Loucy (cell line): ENCODE measurements around the gene FBXO4.
A peak's percentile ranks its signal among the peaks of the same experiment; 100 is the strongest.

Experiments used
- H2AFZ ChIP-seq: fragments of 200-600 bp; sonication (generic); 2 replicates; pipeline ENCODE4 v1.6.0; 2016; ENCODE audit warnings: antibody characterized with exemption, mild to moderate bottlenecking, low read length, moderate library complexity
- H3F3A ChIP-seq: fragments of 200-600 bp; 2 replicates; pipeline ENCODE4 v1.6.0; 2016; ENCODE audit warnings: antibody characterized with exemption, low read depth, mild to moderate bottlenecking
- H3K27me3 ChIP-seq: fragments of 200-600 bp; sonication (generic); 2 replicates; pipeline ENCODE4 v1.6.1; 2014; ENCODE audit warnings: low read length, mild to moderate bottlenecking; ENCODE audit not compliant: insufficient read depth, poor library complexity, severe bottlenecking
- H3K36me3 ChIP-seq: fragments of 200-600 bp; sonication (generic); 2 replicates; pipeline ENCODE4 v1.6.1; 2016; ENCODE audit warnings: low read length; ENCODE audit not compliant: insufficient read depth
- H3K4me1 ChIP-seq: fragments of 200-600 bp; sonication (generic); 2 replicates; pipeline ENCODE4 v1.5.1; 2014; ENCODE audit warnings: low read length, mild to moderate bottlenecking; ENCODE audit not compliant: insufficient read depth, poor library complexity, severe bottlenecking
- H3K4me2 ChIP-seq: fragments of 200-600 bp; sonication (generic); 2 replicates; pipeline ENCODE4 v1.6.0; 2014; ENCODE audit warnings: antibody characterized with exemption, low read length, low read depth, mild to moderate bottlenecking; ENCODE audit not compliant: poor library complexity, severe bottlenecking
- H3K4me3 ChIP-seq: fragments of 200-600 bp; sonication (generic); 2 replicates; pipeline ENCODE4 v1.5.1; 2014; ENCODE audit warnings: low read length, mild to moderate bottlenecking, mixed read lengths; ENCODE audit not compliant: poor library complexity, severe bottlenecking
- H3K79me2 ChIP-seq: fragments of 200-600 bp; sonication (generic); 2 replicates; pipeline ENCODE4 v1.6.1; 2014; ENCODE audit warnings: low read length; ENCODE audit not compliant: insufficient read depth
- H3K9ac ChIP-seq: fragments of 200-600 bp; sonication (generic); 2 replicates; pipeline ENCODE4 v1.6.0; 2014; ENCODE audit warnings: mild to moderate bottlenecking, low read depth, low read length, moderate library complexity; ENCODE audit not compliant: poor library complexity, severe bottlenecking
- H3K9me2 ChIP-seq: fragments of 200-600 bp; sonication (generic); replicated peaks from 2 replicates; pipeline ENCODE4 v1.6.1; 2016; ENCODE audit warnings: low read depth, low read length, mixed read lengths
- H3K9me3 ChIP-seq: fragments of 200-600 bp; sonication (generic); 2 replicates; pipeline ENCODE4 v1.6.1; 2014; ENCODE audit warnings: mild to moderate bottlenecking, antibody characterized with exemption, low read length, low read depth; ENCODE audit not compliant: insufficient read depth
- H4K20me1 ChIP-seq: fragments of 200-600 bp; sonication (generic); 2 replicates; pipeline ENCODE4 v1.6.0; 2014; ENCODE audit warnings: antibody characterized with exemption, low read length, mild to moderate bottlenecking; ENCODE audit not compliant: insufficient read depth, poor library complexity, severe bottlenecking
- CTCF ChIP-seq: fragments of 200-600 bp; sonication (generic); conservative IDR thresholded peaks from 2 replicates; pipeline ENCODE4 v1.5.1; 2014; ENCODE audit warnings: mild to moderate bottlenecking, antibody characterized with exemption, low read length
- EZH2phosphoT487 ChIP-seq: fragments of 200-600 bp; IDR thresholded peaks from 2 replicates; pipeline ENCODE4 v1.6.1; 2018; ENCODE audit warnings: antibody characterized with exemption, mild to moderate bottlenecking, moderate library complexity, borderline replicate concordance

The FBXO4 gene

GRCh38 chr5:41927604-41928003 is 2.5 kb downstream of the FBXO4 start:
- no peak overlapping the region for H3K4me3 ChIP-seq
- H3K79me2 ChIP-seq, result peaks cover 14% of the 10 kb centered on the region
- peaks cover 16% of the 10 kb centered on the region for H3K4me1 ChIP-seq
- H3K9me3 ChIP-seq, result no peaks in the 10 kb centered on the region
- H3K9me2 ChIP-seq, result no peaks in the 10 kb centered on the region
- H3K9ac ChIP-seq, result no peak overlapping the region
- no peaks in the 10 kb centered on the region for H3K27me3 ChIP-seq
- no peaks in the 10 kb centered on the region for H4K20me1 ChIP-seq
- H2AFZ ChIP-seq, result no peak overlapping the region
- no peaks in the 10 kb centered on the region for H3K36me3 ChIP-seq
- TF ChIP-seq EZH2phosphoT487 (no peak), CTCF (no peak)
- H3K4me2 ChIP-seq, result peak overlapping the region; percentile 80
- no peaks in the 10 kb centered on the region for H3F3A ChIP-seq

- no peaks in the 10 kb centered on the region for H3K9me2 ChIP-seq
- peaks cover 14% of the 10 kb centered on the region for H3K79me2 ChIP-seq
- no peak overlapping the region for H3K4me3 ChIP-seq
- no peaks in the 10 kb centered on the region for H3K9me3 ChIP-seq
- H2AFZ ChIP-seq, result no peak overlapping the region
- no peak overlapping the region for H3K4me2 ChIP-seq
- no peak overlapping the region for H3K9ac ChIP-seq
- no peaks in the 10 kb centered on the region for H3K27me3 ChIP-seq
- H3K4me1 ChIP-seq, result peaks cover 16% of the 10 kb centered on the region
- no peak for TF ChIP-seq CTCF
- TF ChIP-seq EZH2phosphoT487, result no peak
- no peaks in the 10 kb centered on the region for H3F3A ChIP-seq
- no peaks in the 10 kb centered on the region for H3K36me3 ChIP-seq
- no peaks in the 10 kb centered on the region for H4K20me1 ChIP-seq
Observed at GRCh38 chr5:41929035-41929434, 4.0 kb downstream of the FBXO4 start.

- no peak overlapping the region for H3K9ac ChIP-seq
- H3K36me3 ChIP-seq, result no peaks in the 10 kb centered on the region
- H3K9me3 ChIP-seq, result no peaks in the 10 kb centered on the region
- H2AFZ ChIP-seq, result no peak overlapping the region
- H3F3A ChIP-seq, result no peaks in the 10 kb centered on the region
- TF ChIP-seq EZH2phosphoT487 (no peak), CTCF (no peak)
- no peaks in the 10 kb centered on the region for H3K4me1 ChIP-seq
- no peaks in the 10 kb centered on the region for H3K27me3 ChIP-seq
- H3K79me2 ChIP-seq, result no peaks in the 10 kb centered on the region
- H4K20me1 ChIP-seq, result no peaks in the 10 kb centered on the region
- no peak overlapping the region for H3K4me2 ChIP-seq
- H3K9me2 ChIP-seq, result no peaks in the 10 kb centered on the region
- no peak overlapping the region for H3K4me3 ChIP-seq
Observed at GRCh38 chr5:41932770-41933169, 7.7 kb downstream of the FBXO4 start.
